Activated naive CD8-positive, alpha-beta T cell (primary cell): ENCODE data around the gene ITPKA.

ENCODE experiments used
- H3K27ac Mint-ChIP-seq: one replicate; pipeline ENCODE4 v1.8.0; 2021; ENCODE audit warnings: mixed read lengths
- H3K27me3 Mint-ChIP-seq: one replicate; pipeline ENCODE4 v1.8.0; 2021; ENCODE audit warnings: mixed read lengths
- H3K36me3 Mint-ChIP-seq: one replicate; pipeline ENCODE4 v1.8.0; 2021; ENCODE audit warnings: mixed read lengths
- H3K4me1 Mint-ChIP-seq: one replicate; pipeline ENCODE4 v1.8.0; 2021; ENCODE audit warnings: low read depth, mixed read lengths
- H3K4me3 Mint-ChIP-seq: one replicate; pipeline ENCODE4 v1.8.0; 2021; ENCODE audit warnings: mild to moderate bottlenecking, mixed read lengths
- H3K9me3 Mint-ChIP-seq: one replicate; pipeline ENCODE4 v1.8.0; 2021; ENCODE audit warnings: low read depth, mixed read lengths

The ITPKA gene

GRCh38 chr15:41550066-41550775, 56.5 kb downstream of the ITPKA start:
- Mint-ChIP-seq H3K4me1 (no peaks in the 10 kb centered on the region), H3K27ac (no peak overlapping the region), H3K36me3 (no peaks in the 10 kb centered on the region), H3K4me3 (no peak overlapping the region), H3K27me3 (no peaks in the 10 kb centered on the region), H3K9me3 (no peaks in the 10 kb centered on the region)
